GM06990 (cell line): Measurements from ENCODE around the gene FADS1.

Experiments used
- DNase-seq: peaks from one replicate; pipeline ENCODE4 v3.0.0-alpha.2; 2011; ENCODE audit not compliant: insufficient read length; ENCODE audit errors: extremely low read depth
- H3K27me3 ChIP-seq: replicated peaks from 2 replicates; pipeline ENCODE4 v1.6.0; 2011; ENCODE audit warnings: low read length; ENCODE audit not compliant: control insufficient read depth, insufficient read depth
- H3K36me3 ChIP-seq: 2 replicates; pipeline ENCODE4 v1.5.1; 2011; ENCODE audit warnings: low read length; ENCODE audit not compliant: control insufficient read depth, insufficient read depth
- H3K4me3 ChIP-seq: replicated peaks from 2 replicates; pipeline ENCODE4 v1.5.1; 2011; ENCODE audit warnings: low read depth, mild to moderate bottlenecking, control low read depth, low read length
- TF ChIP-seq, protein P1 (sequence below): IDR thresholded peaks from 2 replicates; pipeline ENCODE4 v1.5.1; 2011; ENCODE audit warnings: low read length, control low read depth, mild to moderate bottlenecking, inconsistent platforms; ENCODE audit not compliant: insufficient read depth, poor library complexity, severe bottlenecking

The FADS1 gene

DNA sequence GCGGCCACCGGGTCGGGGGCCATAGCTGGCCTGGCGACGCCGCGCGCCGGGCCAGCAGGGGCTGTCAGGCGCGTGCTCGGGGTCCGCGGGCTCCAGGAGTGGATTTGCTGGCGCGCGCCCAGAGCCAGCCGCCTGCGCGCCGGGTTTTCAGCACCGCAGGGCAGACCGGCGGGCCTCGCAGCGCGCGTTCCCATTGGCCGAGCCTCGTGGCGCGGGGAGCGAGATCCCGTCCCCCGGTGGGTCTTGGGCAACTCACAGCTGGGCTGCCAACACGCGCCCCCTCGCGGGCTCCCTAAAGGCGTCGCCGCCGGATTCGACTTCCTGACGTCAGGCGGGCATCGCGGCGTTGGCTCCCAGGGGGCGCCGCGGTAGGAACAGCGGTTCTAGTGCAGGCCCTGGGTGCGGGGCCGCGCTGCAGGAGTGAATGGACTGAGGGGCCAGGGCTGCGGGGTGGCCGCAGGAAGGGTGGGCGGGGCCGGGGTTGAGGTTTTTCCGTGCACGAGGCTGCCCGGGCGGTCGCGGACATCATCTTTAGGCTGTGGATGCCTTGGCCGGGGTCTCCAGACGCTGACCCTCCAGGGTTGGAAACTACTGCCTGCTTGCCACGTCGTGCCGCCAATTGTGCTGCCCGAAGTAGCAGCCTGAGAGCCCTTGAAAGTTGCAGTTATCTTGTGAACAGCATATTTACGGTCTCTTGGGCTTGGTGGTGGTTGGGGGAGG lies at the start of gene FADS1:
TSS of gene FADS1 (minus strand) at position 268 of the 720 bp plus-strand sequence. CDS start at position 194, 74 bp downstream.
- TF ChIP-seq, protein P1, sequence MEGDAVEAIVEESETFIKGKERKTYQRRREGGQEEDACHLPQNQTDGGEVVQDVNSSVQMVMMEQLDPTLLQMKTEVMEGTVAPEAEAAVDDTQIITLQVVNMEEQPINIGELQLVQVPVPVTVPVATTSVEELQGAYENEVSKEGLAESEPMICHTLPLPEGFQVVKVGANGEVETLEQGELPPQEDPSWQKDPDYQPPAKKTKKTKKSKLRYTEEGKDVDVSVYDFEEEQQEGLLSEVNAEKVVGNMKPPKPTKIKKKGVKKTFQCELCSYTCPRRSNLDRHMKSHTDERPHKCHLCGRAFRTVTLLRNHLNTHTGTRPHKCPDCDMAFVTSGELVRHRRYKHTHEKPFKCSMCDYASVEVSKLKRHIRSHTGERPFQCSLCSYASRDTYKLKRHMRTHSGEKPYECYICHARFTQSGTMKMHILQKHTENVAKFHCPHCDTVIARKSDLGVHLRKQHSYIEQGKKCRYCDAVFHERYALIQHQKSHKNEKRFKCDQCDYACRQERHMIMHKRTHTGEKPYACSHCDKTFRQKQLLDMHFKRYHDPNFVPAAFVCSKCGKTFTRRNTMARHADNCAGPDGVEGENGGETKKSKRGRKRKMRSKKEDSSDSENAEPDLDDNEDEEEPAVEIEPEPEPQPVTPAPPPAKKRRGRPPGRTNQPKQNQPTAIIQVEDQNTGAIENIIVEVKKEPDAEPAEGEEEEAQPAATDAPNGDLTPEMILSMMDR, result peak; percentile 79
- Histone ChIP-seq H3K27me3 (no peaks in the 10 kb centered on the region), H3K36me3 (peaks cover 7% of the 10 kb centered on the region), H3K4me3 (peak within 1 kb of the TSS; percentile 75)
- DNase-seq, result peak; percentile 93

DNA sequence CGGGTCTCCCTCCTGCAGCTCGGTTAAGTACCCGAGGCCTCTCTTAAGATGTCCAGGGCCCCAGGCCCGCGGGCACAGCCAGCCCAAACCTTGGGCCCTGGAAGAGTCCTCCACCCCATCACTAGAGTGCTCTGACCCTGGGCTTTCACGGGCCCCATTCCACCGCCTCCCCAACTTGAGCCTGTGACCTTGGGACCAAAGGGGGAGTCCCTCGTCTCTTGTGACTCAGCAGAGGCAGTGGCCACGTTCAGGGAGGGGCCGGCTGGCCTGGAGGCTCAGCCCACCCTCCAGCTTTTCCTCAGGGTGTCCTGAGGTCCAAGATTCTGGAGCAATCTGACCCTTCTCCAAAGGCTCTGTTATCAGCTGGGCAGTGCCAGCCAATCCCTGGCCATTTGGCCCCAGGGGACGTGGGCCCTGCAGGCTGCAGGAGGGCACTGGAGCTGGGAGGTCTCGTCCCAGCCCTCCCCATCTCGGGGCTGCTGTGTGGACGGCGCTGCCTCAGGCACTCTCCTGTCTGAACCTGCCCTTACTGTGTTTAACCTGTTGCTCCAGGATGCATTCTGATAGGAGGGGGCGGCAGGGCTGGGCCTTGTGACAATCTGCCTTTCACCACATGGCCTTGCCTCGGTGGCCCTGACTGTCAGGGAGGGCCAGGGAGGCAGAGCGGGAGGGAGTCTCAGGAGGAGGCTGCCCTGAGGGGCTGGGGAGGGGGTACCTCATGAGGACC lies 49.6 kb upstream of the FADS1 start:
- TF ChIP-seq, protein P1, result no peak
- Histone ChIP-seq H3K27me3 (no peaks in the 10 kb centered on the region), H3K4me3 (no peak overlapping the region), H3K36me3 (peaks cover 28% of the 10 kb centered on the region)
- DNase-seq, result no peak

DNA sequence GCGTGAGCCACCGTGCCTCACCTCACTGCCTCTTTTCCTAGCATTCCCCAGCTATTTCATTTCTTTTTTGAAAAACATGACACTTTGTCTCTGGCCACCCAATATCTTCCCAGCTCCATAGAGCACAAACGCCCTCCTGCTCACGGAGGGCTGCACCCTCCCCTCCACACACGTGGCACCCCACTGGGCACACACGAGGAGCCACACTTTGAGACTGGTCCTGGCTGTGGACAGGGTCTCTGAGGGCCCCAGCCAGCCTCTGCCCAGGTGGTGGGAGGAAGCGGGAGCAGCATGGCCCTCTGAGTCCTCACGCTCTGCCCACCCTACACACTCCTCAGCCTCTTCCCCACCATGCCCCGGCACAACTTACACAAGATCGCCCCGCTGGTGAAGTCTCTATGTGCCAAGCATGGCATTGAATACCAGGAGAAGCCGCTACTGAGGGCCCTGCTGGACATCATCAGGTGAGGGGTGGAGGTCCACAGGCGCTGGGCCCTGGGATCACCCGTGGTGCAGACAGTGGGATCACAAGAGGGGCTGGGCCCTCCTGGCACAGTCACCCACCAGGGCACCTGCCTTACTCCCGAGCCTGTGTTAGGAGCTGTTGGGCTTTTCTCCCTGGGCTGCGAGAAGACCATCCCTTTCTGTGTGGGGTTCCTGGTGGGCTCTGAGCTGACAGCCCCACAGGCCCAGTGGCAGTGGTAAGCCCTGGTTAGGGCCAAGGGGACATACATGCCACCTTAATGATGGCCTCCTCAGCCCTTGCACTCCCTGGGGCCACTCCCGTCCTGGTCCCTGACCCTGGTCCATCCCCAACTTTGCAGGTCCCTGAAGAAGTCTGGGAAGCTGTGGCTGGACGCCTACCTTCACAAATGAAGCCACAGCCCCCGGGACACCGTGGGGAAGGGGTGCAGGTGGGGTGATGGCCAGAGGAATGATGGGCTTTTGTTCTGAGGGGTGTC lies 48.3 kb upstream of the FADS1 start:
- no peak for DNase-seq
- TF ChIP-seq, protein P1, result no peak
- Histone ChIP-seq H3K4me3 (no peak overlapping the region), H3K27me3 (no peaks in the 10 kb centered on the region), H3K36me3 (peaks cover 35% of the 10 kb centered on the region)

DNA sequence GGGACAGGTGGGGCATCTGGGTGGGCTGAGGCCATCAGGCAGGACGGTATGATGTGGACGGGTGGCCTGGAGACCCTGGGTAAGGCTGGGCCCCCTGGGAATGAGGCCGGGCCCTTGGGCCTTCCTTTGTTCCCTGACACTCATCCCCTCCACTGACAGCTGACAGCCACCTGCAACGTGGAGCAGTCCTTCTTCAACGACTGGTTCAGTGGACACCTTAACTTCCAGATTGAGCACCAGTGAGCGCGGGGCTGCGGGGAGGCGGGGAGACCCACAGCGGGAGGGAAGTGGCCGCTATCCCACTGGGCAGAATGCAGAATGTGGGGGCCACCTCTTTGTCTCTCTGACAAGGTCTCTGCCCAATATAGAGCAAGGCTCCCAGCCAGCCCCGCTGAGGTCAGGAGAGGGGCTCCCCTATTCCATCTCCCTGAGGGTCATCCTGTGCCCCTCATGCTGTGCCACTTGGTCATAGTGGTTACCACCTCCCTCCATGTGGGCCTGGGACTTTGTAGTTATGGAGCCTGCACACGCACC lies 46.8 kb upstream of the FADS1 start:
- no peak for DNase-seq
- TF ChIP-seq, protein P1, result no peak
- H3K36me3 ChIP-seq, result peaks cover 40% of the 10 kb centered on the region
- H3K4me3 ChIP-seq, result no peak overlapping the region
- no peaks in the 10 kb centered on the region for H3K27me3 ChIP-seq

DNA sequence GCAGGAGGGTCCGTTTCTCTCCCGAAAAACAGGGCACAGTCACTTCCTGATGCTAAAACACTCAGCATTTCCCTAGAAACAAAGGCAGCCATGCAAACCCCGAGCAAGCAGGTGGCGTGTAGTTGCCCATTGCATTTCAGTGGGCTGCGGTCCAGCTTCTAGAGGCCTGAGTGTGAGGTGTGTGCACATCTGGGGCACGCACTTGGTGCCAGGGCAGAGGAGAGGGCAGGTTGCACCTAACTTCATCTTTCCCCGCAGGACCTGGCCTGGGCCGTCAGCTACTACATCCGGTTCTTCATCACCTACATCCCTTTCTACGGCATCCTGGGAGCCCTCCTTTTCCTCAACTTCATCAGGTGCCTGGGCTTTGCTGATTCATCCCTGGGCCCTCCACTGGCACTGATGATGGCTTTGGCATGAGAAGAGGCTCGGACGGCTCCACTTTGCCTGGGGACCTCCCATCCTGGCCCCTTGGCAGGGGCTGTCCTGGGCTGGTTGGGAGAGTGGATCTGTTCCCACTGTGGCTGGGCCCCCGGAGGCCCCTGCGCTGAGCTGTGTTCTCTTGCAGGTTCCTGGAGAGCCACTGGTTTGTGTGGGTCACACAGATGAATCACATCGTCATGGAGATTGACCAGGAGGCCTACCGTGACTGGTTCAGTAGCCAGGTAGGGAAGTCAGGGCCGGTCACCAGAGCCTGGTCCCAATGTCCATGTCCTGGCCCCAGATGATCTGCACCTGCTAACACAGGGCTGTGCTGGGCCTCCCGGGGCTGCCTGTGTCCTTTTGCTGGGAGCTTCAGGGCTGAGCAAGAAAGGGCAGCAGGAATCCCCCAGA lies 46.1 kb upstream of the FADS1 start:
- TF ChIP-seq, protein P1, result no peak
- no peak overlapping the region for H3K4me3 ChIP-seq
- DNase-seq, result no peak
- H3K36me3 ChIP-seq, result peaks cover 40% of the 10 kb centered on the region
- no peaks in the 10 kb centered on the region for H3K27me3 ChIP-seq
